ENCODE data around the gene NEGR1.

DNA sequence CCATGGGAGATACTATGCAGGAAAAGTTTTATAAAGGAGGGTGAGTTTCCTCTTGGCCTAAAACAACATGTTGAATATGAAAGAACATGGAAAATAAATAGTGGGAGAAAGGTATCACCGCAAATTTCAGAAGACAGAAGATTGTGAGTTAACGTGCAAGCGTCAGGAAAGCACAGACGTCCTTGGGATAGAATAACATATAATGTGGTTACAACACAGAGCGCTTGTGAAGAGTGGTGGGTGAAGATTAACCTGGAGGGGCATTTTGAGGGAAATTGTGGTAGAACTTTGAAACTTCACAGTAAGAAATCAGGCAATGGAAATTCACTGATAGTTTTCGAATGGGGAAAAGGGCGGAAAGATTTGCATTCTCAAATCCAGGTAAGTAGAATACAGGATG, 47.3 kb downstream of the NEGR1 start:
- no peak for TF ChIP-seq POLR2A (IDR thresholded peaks at IDR 0.05)
- TF ChIP-seq, protein P1, sequence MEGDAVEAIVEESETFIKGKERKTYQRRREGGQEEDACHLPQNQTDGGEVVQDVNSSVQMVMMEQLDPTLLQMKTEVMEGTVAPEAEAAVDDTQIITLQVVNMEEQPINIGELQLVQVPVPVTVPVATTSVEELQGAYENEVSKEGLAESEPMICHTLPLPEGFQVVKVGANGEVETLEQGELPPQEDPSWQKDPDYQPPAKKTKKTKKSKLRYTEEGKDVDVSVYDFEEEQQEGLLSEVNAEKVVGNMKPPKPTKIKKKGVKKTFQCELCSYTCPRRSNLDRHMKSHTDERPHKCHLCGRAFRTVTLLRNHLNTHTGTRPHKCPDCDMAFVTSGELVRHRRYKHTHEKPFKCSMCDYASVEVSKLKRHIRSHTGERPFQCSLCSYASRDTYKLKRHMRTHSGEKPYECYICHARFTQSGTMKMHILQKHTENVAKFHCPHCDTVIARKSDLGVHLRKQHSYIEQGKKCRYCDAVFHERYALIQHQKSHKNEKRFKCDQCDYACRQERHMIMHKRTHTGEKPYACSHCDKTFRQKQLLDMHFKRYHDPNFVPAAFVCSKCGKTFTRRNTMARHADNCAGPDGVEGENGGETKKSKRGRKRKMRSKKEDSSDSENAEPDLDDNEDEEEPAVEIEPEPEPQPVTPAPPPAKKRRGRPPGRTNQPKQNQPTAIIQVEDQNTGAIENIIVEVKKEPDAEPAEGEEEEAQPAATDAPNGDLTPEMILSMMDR (IDR thresholded peaks at IDR 0.05): no peak

Data from heart left ventricle (tissue), 13 donors.